Neuron (in vitro differentiated cells): ENCODE results near the gene HEXIM1.

Source experiments
- H2AFZ ChIP-seq: one replicate; pipeline ENCODE4 v1.6.1; 2013; ENCODE audit warnings: low read depth, mild to moderate bottlenecking, inconsistent platforms, low read length, moderate library complexity
- H3K27me3 ChIP-seq: one replicate; pipeline ENCODE4 v1.6.1; 2013; ENCODE audit warnings: low read length; ENCODE audit not compliant: insufficient read depth
- H3K36me3 ChIP-seq: one replicate; pipeline ENCODE4 v1.6.1; 2013; ENCODE audit warnings: low read length; ENCODE audit not compliant: insufficient read depth
- H3K4me1 ChIP-seq: one replicate; pipeline ENCODE4 v1.6.1; 2013; ENCODE audit warnings: low read length; ENCODE audit not compliant: insufficient read depth
- H3K4me3 ChIP-seq: 2 replicates; pipeline ENCODE4 v1.5.1; 2013; ENCODE audit warnings: mild to moderate bottlenecking, low read length, moderate library complexity
- H3K9me3 ChIP-seq: one replicate; pipeline ENCODE4 v1.6.1; 2013; ENCODE audit warnings: low read length

HEXIM1 gene

GRCh38 chr17:45107293-45108010, 40.8 kb upstream of the HEXIM1 start:
- peaks cover 6% of the 10 kb centered on the region for H3K4me1 ChIP-seq
- H3K36me3 ChIP-seq, result peaks cover 62% of the 10 kb centered on the region
- H2AFZ ChIP-seq, result no peak overlapping the region
- H3K27me3 ChIP-seq, result no peaks in the 10 kb centered on the region
- no peaks in the 10 kb centered on the region for H3K9me3 ChIP-seq
- no peak overlapping the region for H3K4me3 ChIP-seq

DNA sequence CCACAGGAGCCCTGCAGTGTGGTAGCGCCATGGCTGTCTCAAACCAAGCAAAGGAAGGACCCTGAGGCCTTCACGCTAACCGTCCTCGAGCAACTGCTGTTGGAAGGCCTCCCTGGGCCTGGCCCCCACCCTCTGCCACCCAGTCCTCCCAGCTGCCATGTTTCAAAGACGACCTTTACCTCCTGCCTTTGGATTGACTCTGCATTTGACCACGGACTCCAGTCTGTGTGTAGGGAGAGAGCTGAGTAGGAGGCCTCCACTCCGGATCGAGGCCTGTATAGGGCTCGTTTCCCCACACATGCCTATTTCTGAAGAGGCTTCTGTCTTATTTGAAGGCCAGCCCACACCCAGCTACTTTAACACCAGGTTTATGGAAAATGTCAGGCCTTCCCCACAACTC, 40.2 kb upstream of the HEXIM1 start:
- H2AFZ ChIP-seq, result no peak overlapping the region
- no peak overlapping the region for H3K4me3 ChIP-seq
- no peaks in the 10 kb centered on the region for H3K27me3 ChIP-seq
- peaks cover 57% of the 10 kb centered on the region for H3K36me3 ChIP-seq
- H3K9me3 ChIP-seq, result no peaks in the 10 kb centered on the region
- H3K4me1 ChIP-seq, result peaks cover 6% of the 10 kb centered on the region

DNA sequence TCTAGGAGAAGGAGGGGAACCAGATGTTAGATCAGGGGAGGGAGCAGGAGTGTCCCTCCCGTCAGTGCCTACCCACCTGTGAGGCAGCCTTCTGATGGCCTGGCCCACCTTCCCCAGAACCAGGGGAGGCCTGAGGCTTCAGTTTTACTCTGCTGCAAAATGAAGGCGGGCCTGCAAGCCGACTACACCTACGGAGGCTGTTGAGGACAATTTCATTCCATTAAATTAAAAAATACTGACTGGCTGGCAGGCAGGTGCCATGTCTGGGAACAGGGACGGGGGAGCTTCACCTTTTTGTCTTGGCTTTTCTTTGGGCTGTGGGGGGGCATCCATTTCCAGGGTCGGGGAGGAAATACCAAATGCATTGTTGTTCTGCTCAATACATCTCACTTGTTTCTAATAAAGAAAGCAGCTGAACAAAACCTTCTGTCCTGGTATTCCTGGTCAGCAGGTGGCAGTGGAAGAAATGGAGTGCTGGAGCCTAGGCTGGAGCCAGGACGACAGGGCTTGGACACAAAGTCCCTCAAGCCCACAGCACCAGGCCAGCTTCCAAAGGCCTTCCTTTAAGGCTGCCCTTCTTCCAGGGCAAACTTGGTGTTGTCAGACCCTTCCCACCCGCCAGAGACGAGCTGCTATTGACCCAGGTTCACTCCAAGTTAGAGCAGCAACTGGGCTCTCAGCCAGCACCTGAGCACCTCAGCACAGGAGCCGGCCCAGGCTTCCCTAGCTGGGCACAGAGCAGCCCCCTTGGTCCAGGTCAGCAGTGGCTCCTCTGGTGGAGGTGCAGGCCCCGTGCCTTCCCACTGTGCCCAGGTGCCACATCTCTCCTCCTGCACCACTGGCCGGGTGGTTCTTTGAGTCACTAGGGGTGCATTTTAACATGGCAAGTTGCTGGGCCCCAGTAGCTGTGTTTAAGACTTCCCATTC, 39.4 kb upstream of the HEXIM1 start:
- Histone ChIP-seq H3K9me3 (no peaks in the 10 kb centered on the region), H3K4me3 (no peak overlapping the region), H3K36me3 (peaks cover 49% of the 10 kb centered on the region), H3K4me1 (peaks cover 6% of the 10 kb centered on the region), H3K27me3 (no peaks in the 10 kb centered on the region), H2AFZ (no peak overlapping the region)

DNA sequence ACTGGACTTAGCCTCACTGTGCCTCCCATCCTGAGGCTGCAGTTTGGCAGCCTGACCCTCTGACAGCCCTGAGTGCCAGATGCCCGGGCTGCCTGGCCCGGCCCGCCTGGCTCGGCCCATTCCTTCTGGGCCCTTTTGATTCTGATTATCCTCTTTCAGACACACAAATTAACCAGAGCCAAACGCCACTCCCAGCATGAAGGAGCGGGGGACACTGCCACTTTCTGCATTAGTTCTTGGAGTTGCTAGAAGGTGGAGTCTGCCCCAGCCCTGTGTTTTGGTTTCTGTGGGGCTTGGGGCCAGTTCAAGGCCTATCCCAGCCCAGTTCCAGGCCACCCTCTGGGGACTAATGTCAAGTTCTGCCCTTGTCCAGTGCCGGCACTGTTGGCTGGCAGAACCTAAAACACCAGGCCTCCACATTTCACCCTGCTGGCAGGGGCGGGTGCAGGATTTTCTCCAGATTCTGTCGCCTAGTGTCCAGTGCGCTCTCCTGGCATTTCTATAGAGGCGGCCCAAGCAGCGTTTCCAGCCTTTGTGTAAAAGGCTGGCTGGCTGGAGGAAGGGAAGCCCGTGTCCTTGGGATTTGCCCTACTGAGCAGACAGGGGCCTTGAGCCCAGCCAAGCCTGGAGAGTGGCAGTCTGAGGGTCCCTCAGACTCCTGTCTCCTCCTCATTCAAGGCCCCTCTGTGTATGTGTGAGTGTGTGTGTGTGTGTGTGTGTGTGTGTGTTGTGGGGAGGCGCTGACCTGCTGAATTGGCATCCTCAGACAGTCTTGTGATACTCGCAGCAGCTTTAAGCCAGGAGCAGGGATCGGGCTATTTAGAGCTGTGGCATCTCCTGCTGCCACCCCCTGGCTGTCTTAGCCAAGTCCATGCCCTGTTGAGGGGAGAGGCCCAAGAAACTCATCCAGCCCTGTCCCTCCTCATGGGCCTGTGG, 37.3 kb upstream of the HEXIM1 start:
- H3K27me3 ChIP-seq, result no peaks in the 10 kb centered on the region
- H2AFZ ChIP-seq, result no peak overlapping the region
- peaks cover 6% of the 10 kb centered on the region for H3K4me1 ChIP-seq
- H3K4me3 ChIP-seq, result no peak overlapping the region
- peaks cover 29% of the 10 kb centered on the region for H3K36me3 ChIP-seq
- no peaks in the 10 kb centered on the region for H3K9me3 ChIP-seq

GRCh38 chr17:45111850-45112249, 36.4 kb upstream of the HEXIM1 start:
- H3K4me1 ChIP-seq, result peaks cover 4% of the 10 kb centered on the region
- peaks cover 20% of the 10 kb centered on the region for H3K36me3 ChIP-seq
- no peak overlapping the region for H2AFZ ChIP-seq
- H3K27me3 ChIP-seq, result no peaks in the 10 kb centered on the region
- H3K4me3 ChIP-seq, result no peak overlapping the region
- H3K9me3 ChIP-seq, result no peaks in the 10 kb centered on the region

DNA sequence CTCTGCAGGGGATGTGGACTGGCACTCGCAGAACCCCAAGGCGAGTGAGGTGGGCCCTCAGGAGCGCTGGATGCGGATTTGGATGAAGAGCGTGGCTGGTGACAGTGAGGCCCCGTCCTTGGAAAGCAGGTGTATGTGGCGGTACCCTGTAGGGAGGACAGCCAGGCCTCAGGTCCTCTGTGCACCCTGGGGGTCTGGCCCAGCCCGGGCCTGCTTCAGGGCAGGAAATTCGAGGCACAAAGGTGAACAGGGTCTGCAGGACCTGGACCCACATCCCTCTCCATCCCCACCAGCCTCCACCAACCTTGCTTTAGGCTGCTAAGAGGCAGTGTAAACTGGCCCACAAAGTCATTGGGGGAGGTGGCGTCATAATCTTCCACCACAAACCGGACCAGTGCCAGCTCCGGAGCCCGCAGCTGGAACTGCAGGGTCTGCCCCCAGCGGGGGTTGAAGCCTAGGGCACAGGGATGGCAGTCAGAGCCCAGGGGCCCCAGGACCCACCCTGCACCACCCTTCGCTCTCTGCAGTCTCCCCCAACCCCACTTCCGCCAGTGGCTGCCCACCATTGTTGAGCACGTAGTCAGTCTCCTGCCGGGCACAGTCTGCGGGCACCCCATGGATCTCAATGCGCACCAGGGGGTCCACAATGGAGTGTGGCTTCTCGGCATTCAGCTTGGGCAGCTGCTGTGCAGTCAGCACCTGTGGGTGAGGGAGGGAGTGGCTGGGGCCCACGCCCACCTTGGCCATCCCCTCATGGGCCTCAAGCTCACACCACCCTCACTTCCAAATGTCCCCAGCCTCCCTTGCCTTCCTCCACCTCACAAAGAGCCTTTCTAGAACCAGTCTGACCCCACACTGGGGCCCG, 35.5 kb upstream of the HEXIM1 start:
- Histone ChIP-seq H3K9me3 (no peaks in the 10 kb centered on the region), H2AFZ (no peak overlapping the region), H3K27me3 (no peaks in the 10 kb centered on the region), H3K36me3 (peaks cover 12% of the 10 kb centered on the region), H3K4me3 (no peak overlapping the region), H3K4me1 (no peaks in the 10 kb centered on the region)

DNA sequence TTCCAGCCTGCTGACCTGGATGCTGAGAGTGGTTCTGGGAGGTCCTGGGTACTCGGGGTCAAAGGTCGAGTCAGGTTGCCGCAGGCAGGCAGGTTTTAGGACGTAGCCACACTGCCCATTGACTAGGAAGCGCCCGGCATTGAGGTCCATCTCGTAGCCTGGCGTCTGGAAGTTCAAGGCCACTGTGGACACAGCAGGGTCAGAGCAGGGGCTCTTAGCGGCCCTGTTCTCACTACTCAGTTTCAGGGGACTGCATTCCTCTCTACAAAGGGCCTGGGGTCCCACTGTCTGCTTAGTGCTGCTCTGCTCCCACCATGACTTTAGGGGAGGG, 34.9 kb upstream of the HEXIM1 start:
- Histone ChIP-seq H2AFZ (no peak overlapping the region), H3K9me3 (no peaks in the 10 kb centered on the region), H3K4me3 (no peak overlapping the region), H3K4me1 (no peaks in the 10 kb centered on the region), H3K27me3 (no peaks in the 10 kb centered on the region), H3K36me3 (peaks cover 6% of the 10 kb centered on the region)

DNA sequence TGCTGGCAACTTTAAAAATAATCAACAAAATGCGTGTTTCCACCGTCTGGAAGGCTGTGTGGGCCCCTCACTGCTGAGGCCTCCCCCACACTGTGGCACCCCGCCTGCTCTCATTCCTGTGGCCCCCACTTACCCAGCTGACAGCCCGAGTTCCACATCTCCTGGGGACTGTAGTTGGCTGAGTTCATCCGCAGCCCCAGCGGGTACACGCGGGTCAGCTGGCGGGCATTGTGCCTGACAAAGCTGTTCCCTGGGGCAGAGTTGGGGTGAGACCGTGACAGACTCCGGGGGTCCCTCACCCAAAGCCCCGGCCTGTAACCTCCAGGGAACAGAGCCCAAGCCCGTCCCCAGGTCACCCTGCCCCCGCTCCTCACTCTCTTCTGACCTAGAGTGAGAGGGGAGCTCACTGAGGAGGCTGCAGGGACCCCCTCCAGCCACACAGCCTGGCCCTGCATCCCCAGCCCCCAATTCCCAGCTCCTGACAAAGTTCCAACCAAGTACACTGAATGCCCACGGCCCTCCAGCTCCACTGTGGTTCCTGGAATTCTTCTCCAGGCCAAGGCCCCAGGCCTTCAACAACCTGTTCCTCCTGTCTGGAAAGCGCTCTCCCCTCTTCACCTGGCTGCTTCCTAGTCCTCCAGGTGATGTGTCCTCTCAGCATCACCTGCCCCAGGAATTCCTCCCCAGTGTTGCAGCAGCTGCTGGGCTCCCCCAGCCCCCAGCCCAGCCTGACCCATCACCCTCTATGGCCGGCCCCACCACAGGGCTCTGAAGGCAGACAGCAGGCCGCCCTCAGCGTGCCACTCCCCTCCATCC, 34.0 kb upstream of the HEXIM1 start:
- Histone ChIP-seq H3K36me3 (no peaks in the 10 kb centered on the region), H3K27me3 (no peaks in the 10 kb centered on the region), H2AFZ (no peak overlapping the region), H3K4me1 (no peaks in the 10 kb centered on the region), H3K4me3 (no peak overlapping the region), H3K9me3 (no peaks in the 10 kb centered on the region)

DNA sequence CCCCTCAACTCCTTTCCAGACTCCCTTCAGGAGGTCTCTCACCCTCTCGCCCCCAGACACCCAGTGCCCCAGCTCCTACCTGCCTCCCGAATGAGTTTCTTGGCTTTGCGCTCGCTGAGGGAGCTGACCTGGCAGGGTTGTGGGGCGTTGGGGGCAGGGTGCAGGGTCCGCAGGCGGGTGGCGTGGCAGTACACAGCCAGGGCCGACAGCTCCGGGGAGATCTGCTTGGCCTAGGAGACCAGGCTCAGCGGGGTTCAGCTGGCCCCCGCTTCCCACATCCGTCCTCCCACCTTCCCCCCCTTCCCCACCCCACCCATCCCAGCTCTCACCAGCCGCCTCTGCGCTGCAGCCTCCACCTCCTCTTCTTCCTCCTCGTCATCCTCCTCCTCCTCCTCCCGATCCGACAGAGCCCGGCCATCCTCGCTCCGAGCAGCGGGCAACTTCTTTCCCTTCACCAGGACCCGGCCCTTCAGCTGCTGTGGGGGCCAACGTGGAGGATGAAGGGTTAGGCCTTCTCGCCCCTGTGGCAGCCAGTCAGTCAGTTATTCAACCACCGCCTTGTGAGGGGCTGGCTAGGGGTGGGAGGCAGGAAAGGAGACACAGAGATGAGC, 33.2 kb upstream of the HEXIM1 start:
- H3K9me3 ChIP-seq, result no peaks in the 10 kb centered on the region
- no peak overlapping the region for H2AFZ ChIP-seq
- no peaks in the 10 kb centered on the region for H3K36me3 ChIP-seq
- no peak overlapping the region for H3K4me3 ChIP-seq
- no peaks in the 10 kb centered on the region for H3K4me1 ChIP-seq
- H3K27me3 ChIP-seq, result no peaks in the 10 kb centered on the region

GRCh38 chr17:45115871-45116270, 32.4 kb upstream of the HEXIM1 start:
- H3K36me3 ChIP-seq, result no peaks in the 10 kb centered on the region
- H3K4me3 ChIP-seq, result no peak overlapping the region
- H3K9me3 ChIP-seq, result no peaks in the 10 kb centered on the region
- H3K27me3 ChIP-seq, result no peaks in the 10 kb centered on the region
- H2AFZ ChIP-seq, result no peak overlapping the region
- no peaks in the 10 kb centered on the region for H3K4me1 ChIP-seq

DNA sequence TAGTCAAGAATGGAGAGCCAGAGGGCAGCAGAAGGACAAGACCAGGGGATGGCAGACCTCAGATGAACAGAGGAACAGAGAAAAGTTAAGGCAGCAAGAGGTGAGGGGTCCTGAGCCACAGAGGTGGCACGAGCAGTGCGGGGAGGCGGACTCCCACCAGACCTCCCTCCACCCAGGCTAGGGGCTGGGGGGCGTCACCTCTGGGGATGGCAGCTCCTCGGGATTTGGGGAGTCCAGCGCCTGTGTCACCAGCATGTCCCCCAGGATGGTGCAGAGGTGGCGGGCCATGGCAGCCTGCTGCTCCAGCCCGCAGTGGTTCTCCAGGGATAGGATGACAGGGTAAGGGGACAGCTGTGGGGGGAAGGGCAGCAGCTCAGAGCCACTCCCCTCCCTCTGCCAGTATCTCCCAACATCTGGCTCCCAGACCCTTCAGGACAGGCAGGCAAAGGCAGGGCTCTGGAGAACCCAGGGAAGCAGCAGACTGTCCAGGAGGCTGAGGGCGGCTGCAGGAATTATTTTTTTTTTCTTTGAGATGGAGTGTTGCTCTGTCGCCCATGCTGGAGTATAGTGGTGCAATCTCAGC, 31.8 kb upstream of the HEXIM1 start:
- Histone ChIP-seq H3K9me3 (no peaks in the 10 kb centered on the region), H3K4me1 (no peaks in the 10 kb centered on the region), H2AFZ (no peak overlapping the region), H3K27me3 (no peaks in the 10 kb centered on the region), H3K4me3 (no peak overlapping the region), H3K36me3 (no peaks in the 10 kb centered on the region)
